ENCODE results near the gene PROM2.
"Not testable (repeated sequence)": the region's sequence is repeated elsewhere in the genome, so short reads cannot be mapped to it uniquely, and the experiment has no call there.

PROM2 gene

DNA sequence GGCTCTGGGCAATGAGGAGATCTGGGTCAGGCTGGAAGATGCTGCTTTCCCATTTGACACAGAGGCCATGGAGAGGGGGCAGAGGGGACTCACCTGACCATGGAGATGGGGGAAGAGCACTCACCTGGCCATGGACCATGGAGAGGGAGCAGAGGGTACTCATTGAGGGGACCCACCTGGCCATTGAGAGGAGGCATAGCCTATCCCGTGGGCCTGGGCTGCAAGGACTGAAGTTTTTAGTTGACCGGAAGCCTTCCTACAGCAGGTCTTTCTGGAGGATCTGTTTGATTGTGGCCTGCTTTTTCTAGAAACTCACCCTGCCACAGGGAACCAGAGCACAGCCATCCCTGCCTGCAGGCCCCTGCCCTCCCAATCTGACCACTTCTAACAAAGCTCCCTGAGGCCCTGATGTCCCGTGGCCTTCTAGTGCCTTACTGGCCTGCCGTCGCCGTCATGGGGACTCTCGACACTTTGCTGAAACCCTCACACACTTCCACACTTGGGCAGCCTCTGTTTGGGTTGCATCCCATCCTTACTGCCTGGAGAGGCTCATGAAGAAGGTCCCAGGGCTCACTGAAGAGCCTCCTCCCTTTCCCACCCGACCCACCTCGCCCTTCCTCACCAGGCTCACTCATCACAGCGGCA lies 5.1 kb upstream of the PROM2 start:
- DNase-seq (ENCODE audit: low read depth), result no peak

DNA sequence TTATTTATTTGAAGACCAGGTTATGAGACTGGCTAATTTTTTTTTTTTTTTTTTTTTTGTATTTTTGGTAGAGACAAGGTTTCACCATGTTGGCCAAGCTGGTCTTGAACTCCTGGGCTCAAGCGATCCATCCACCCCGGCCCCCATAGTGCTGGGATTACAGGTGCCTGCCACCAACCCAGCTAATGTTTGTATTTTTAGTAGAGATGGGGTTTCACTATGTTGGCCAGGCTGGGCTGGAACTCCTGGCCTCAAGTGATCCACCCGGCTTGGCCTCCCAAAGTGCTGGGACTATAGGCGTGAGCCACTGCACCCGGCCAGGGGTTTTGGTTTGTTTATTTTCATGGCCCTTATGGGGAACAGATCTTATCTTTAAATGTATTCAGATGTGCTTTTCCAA lies 4.5 kb upstream of the PROM2 start:
- not testable (repeated sequence) for DNase-seq (ENCODE audit: low read depth)

DNA sequence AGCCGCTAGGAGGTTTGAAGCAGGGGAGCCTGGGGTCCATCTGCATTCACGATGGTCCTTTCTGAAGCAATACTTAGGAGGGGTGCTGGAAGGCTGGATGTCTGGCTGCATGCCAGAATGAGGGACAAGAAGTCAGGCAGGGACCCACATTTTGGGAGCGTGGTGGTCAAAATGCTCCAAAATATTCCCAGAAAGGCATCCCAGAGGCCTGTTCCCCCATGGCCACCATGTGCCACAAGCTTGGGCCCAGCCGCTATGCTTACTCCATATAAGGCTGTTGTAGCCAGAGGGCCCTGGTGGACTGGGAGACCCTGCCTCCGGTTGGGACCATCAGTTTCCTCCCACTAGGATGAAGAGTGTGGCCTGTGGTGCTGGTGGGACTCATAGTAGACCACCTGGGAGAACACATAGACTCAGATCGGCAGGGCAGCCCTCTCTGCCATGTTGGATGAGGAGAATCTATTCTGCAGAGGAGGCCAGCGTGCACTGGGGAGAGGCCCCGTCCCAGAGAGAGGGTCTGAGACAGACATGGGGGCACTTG lies 3.6 kb upstream of the PROM2 start:
- DNase-seq (ENCODE audit: low read depth), result no peak

DNA sequence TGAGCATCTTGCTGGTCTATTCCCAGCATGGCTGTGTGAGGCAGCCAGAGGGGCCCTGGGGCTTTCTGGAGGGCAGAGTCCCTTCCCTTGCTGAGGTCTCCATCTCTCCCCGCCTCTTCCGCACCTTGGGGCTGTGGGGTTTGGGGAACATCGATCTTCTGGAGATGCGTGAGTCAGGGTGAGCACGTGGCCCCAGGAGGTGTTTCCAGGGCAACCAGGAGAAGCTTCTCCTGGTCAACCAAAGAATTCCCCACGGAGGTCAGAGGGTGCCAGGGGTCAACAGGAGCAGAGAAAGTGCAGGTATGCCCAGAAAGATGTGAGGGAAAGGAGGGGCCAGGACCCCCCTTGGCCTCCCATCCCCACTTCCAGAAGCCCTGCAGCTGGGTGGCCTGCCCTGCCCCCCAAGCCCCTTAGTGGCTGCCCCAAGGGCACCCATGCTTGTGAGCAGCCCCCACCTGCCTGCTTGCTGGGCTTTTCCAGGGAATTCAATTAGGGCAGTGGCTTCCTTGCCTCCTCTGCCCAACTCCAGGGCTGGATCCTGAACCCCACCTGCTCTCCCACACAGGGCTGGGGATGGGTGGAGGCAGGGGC lies 2.8 kb upstream of the PROM2 start:
- no peak for DNase-seq (ENCODE audit: low read depth)

DNA sequence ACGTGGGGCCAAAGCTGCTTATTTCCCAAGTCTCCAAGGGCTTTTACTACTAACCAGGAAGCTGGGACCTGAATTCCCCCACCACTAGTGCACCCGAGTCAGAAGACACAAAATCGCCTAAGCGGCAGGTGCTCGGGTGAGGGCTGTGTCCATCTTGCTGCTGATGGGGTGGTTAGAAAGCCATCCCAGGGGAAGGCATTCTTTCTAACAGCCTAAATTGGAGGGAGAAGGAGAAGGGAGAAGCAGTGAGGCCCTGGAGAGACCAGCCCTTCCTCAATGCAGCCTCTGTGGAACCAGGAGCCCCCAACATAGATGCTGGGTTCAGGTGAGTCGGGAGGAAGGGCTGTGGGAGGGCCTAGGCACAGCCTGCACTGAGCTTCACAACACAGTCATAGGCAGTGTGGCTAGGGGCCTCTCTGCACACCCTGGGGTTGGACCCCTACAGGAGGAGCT lies 1.9 kb upstream of the PROM2 start:
- DNase-seq (ENCODE audit: low read depth), result no peak

DNA sequence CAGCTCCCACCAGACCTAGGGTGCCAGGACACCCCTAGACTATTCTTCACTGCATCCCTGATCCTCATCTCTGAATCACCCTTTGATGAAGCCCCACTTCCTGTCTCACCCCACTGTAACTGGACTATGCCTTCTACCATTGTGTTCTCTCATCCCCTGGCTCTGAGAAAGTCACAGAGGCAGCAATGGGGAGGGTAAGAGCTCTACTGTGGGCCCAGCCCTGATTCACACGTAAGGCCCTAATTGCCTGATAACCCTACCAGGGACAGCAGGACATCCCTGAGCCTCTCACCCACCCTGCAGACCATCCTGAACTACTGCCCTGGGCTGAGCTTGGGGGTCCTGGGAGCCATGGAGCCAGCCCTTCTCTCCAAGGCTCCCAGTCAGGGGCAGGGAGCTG lies 1.5 kb upstream of the PROM2 start:
- DNase-seq (ENCODE audit: low read depth), result no peak

DNA sequence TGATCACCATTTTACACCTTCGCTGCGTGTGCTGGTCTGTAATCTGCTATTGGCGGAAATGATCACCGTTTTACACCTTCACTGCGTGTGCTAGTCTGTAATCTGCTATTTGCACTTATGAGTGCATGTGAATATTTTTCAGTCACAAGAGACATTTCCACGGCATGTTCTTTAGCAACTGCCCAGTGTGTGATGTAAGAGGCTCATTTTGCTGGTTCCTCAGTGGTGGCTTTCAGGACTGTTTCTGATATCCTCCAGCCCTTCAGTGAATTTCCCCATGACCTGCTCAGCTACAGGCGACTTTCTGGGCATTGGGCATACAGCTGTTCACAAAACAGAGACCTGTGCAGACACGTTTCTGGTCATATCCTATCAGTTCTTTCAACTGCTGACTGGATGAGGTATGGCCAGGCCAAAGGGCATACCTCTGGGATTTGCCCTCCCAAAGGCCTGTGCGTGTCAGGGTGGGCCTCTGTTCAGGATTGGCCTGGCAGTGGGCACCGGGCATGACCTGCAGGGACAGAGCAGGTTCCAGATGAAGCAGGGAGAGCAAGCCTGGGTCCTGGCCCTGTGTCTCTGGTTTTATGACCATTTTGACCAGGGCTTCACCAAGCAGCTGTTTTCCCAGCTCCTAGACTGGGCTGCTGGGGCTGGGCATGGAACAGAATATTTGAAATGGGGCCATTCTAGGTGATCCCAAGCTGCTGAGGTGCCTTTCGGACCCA lies 521 bp upstream of the PROM2 start:
- DNase-seq (ENCODE audit: low read depth), result no peak

DNA sequence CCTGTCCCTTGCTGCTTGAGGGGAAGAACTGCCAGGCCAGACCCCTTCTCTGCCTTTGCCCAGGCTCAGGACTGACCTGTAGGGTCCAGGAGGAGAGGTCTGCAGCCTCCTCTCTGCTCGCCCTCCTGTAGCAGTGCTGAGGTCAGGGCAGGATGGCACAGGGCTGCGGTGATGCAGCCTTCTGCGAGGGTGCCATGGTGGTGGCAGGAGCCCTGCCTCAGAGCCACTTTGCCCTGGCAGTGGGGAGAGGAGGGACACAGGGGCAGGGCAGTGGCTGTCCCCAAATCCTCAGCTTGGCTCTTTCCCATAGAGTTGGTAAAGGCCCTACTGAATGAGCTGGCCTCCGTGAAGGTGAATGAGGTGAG lies 884 bp downstream of the PROM2 start:
- DNase-seq (ENCODE audit: low read depth), result no peak

DNA sequence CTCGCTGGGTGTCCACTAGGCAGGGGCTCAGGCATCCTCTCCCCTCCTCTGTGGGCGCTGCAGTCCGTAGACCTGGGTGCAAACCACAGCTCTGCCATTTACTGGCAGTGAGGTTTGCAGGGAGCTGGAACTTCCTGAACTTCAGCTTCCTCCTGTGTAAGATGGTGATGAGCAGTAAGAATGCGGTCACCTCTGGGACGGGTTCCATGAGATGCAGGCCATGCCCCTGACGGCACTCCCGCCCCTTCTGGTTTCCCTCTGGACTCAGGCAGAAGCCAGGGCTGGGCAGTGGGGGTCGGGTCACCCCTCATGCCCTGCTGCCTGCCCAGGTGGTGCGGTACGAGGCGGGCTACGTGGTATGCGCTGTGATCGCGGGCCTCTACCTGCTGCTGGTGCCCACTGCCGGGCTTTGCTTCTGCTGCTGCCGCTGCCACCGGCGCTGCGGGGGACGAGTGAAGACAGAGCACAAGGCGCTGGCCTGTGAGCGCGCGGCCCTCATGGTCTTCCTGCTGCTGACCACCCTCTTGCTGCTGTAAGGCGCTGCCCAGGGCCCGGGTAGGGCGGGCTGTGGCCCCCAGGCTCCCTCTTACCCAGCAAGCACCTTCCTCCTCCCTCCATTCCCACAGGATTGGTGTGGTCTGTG lies 1.5 kb downstream of the PROM2 start:
- no peak for DNase-seq (ENCODE audit: low read depth)

DNA sequence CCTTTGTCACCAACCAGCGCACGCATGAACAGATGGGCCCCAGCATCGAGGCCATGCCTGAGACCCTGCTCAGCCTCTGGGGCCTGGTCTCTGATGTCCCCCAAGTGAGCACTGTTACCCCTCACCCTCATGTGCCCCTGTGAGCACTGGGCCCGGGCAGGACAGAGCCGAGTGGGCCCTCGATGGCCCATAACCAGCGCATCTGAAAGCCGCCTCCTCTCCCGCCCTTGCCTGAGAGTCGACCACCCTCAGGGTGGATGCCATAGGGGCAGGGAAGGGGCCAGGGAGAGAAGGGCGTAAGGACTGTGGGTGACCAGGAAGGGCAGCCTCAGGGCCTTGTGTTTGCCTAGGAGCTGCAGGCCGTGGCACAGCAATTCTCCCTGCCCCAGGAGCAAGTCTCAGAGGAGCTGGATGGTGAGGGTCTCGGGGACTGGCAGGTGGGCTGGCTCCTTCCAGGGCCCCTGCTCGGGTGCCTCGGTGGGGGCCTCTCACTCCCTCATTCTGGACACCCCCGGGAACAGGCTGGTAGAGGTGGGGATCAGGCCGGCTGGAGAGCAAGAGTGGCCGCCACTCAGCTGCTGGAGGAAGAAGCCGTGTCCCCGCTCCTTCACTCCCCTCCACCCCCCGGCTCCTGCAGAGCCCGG lies 2.1 kb downstream of the PROM2 start:
- no peak for DNase-seq (ENCODE audit: low read depth)

DNA sequence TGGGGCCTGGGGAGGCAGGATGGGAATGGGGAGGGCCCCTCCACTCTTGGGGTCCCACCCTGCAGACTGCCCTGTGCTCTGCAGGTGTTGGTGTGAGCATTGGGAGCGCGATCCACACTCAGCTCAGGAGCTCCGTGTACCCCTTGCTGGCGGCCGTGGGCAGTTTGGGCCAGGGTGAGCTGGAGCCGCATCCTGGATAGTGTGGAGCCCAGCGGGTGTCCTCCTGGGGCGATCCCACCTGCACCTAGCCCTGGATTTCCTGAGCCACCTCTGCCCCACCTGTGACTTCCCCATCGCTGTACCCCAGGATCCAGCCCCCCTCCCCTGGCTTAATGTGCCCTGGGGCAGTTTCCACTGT lies 2.6 kb downstream of the PROM2 start:
- DNase-seq (ENCODE audit: low read depth), result no peak

DNA sequence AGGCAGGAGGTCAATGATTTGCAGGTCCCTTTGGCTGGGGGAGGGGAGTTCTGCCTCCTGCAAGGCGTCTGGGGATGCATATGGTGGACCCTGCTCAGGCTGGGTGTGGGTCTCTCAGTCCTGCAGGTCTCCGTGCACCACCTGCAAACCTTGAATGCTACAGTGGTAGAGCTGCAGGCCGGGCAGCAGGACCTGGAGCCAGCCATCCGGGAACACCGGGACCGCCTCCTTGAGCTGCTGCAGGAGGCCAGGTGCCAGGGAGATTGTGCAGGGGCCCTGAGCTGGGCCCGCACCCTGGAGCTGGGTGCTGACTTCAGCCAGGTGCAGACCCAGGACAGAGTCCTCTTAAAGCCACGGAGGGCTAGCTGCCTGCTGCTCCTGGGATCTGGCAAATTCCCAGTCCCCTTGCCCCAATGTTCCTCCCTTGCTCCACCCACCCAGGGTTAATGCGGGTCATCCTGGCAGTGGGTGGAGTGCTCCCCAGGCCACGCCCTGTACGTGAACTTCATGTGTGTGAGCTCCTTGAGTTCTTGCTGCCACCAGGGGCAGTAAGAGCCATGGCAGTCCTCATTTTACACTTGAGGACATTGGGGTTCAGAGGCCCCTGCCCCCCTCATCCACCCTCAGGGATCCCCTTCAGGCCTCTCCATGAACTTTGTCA lies 3.1 kb downstream of the PROM2 start:
- DNase-seq (ENCODE audit: low read depth), result no peak

DNA sequence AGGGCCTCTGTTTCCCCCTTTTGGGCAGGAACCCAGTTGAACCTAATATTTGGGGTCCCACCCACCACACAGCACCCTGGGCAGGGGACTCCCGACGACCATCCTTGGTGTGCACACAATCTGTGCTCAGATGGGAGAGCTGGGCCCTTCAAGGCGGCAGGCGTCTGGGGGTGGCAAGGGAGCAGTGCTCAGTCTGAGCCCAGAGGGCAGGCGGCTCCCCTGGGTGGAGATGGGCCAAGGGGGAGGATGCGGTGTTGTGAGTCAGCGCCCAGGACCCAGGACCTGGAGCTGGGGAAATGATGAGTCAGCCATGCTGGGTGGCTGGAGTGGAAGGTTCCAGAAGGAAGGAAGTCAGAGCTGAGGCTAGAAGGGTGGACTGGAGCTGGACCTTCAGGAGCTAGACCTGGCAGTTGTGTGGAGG lies 3.8 kb downstream of the PROM2 start:
- DNase-seq (ENCODE audit: low read depth), result no peak

DNA sequence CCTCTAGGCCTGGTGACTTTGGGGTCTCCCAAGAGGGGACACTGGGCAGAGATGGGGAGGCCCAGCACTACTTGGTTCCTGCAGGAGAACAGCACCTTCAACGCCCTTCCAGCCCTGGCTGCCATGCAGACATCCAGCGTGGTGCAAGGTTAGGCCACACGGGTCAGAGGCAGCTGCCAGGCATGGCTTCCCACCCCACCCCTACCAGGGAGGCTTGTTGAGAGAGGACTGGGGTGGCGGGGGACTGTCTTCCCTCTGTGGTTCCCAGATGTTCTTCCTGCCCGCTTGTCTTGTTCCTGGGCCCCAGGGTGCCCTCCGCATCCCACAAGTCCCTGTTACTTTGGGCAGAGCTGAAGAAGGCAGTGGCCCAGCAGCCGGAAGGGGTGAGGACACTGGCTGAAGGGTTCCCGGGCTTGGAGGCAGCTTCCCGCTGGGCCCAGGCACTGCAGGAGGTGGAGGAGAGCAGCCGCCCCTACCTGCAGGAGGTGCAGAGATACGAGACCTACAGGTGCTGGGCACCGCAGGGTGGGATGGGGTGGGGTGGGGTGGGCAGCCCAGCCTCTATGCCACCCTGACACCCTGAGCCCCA lies 4.5 kb downstream of the PROM2 start:
- no peak for DNase-seq (ENCODE audit: low read depth)

DNA sequence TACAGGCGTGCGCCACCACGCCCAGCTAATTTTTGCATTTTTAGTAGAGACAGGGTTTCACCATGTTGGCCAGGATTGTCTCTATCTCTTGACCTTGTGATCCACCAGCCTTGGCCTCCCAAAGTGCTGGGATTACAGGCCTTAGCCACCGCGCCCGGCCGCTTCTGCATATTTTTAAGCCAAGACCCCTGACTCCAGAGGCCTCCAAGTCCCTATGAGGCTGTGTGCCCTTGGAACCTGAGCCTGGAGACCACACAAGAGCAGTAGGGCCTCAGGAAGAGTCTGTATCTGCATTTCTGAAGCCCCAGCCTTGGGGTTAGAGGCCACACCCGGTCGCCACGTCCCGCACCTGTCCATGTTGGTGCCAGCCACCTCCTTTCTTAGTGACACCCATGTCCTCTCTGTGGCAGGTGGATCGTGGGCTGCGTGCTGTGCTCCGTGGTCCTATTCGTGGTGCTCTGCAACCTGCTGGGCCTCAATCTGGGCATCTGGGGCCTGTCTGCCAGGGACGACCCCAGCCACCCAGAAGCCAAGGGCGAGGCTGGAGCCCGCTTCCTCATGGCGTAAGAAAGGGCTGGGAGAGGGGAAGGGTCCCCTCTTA lies 5.3 kb downstream of the PROM2 start:
- DNase-seq (ENCODE audit: low read depth), result no peak

DNA sequence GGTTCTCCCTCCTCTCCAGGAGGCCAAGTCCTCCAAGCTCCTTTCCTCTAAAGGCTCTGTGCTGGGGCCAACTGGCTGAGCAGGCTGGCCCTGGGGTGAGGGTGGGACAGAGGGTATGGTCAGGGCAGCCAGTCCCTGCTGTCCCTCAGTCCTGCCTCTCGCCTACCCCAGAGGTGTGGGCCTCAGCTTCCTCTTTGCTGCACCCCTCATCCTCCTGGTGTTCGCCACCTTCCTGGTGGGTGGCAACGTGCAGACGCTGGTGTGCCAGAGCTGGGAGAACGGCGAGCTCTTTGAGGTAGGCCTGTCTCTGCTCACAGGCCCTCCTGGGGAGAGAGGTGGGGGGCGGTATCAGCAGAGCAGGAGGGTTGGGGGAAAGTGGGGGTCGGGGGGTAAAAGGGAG lies 6.8 kb downstream of the PROM2 start:
- DNase-seq (ENCODE audit: low read depth), result no peak

DNA sequence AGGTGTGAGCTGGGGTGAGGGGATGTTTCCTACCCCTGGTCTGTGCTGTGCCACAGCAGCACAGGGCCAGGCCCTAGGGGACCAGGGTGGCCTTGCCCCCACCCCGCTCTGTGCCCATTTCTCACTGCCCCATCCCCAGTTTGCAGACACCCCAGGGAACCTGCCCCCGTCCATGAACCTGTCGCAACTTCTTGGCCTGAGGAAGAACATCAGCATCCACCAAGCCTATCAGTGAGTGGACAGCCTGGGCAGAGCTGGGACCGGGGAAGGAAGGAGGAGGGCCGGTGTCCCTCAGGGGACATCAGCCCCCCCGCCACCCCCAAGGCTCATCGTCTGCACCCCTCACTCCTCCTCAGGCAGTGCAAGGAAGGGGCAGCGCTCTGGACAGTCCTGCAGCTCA lies 7.5 kb downstream of the PROM2 start:
- no peak for DNase-seq (ENCODE audit: low read depth)

DNA sequence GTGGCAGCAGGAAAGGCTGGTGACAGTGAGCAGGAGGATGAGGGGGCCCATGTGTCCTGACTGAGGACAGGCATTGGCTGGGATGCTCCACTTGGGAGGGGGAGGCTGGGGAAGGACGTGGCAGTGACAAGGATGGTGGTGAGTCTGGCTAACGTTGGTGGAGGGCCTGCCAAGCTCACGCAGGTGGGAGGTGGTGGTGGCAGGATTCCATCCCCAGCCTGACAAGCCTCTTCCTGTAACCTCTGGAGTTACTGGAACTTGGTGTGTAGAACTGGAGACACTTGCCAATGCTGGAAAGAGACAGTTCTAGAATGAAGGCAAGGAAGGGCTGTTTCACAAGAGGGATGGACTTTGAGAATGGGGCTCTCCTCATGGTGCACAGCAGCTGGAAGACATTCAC lies 8.2 kb downstream of the PROM2 start:
- no peak for DNase-seq (ENCODE audit: low read depth)

DNA sequence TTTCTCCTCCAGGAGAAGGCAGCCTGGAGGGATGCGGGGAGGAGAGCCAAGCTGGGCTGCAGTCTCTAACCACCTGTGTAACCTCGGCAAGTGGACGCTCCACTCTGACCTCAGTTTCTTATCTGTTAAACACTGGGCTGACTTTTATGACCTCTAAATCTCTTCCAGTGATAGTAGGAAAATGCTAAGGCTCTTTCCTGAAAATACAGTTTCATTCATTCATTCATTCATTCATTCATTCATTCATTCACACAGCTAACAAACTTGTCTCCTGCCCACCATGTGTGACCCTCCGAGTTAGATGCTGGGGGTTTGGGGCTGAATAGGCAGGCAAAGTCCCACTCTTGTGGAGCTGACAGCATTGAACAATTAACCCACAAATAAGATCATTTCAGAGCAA lies 9.3 kb downstream of the PROM2 start:
- no peak for DNase-seq (ENCODE audit: low read depth)

DNA sequence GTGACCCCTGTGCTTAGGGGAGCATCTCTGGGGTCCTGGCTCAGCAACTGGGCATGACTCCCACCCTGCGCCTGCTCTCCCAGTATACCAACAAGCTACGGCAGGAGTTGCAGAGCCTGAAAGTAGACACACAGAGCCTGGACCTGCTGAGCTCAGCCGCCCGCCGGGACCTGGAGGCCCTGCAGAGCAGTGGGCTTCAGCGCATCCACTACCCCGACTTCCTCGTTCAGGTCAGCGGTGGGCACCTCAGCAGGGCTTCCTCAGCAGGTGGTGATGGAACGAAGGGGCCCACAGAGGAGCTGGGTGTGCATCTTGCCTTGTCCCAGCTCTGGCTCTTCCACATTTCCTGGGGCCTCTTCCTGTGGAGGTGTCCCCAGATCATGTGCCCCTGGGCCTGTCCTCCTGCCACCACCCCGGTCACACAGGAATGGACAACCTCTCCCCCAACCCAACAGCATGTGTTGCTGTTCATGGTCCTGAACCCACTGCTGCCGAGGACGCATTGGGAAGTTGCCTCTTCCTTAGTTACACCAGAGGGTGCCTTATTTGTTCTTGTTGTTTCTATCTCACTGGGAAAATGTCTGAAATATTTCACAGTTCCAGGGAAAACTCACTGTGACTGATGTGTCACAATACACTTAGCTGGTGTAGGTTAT lies 10.8 kb downstream of the PROM2 start:
- DNase-seq (ENCODE audit: low read depth), result no peak

DNA sequence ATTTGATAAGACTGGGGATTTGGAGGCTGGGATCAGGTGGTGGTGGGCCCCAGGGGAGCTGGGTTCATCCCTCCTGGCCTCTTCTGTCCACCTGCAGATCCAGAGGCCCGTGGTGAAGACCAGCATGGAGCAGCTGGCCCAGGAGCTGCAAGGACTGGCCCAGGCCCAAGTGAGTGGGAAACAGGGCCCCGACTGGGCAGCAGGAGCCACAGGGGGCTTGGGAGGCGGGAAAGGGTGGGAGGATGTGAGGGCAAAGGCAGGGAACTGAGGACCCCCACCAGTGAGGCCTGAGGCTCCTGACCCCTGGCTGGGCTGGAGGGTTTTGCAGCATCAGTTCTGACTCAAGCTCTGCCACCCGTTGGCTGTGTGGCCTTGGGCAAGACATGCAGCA lies 11.3 kb downstream of the PROM2 start:
- no peak for DNase-seq (ENCODE audit: low read depth)

Data from stimulated activated CD8-positive, alpha-beta memory T cell treated with anti-CD3 and anti-CD28 coated beads, Interleukin-7, amount 100 ng/mL, for 24 hours (primary cell).